ENCODE data around the gene POLR1C. TPM values are rescaled to one million over a fixed set of nuclear protein-coding genes. Genes with fewer than 3 reads are reported as not detected.
A peak's percentile ranks its signal among the peaks of the same experiment; 100 is the strongest.
"Not testable (repeated sequence)": the region's sequence is repeated elsewhere in the genome, so short reads cannot be mapped to it uniquely, and the experiment has no call there.

POLR1C gene
- polyA plus RNA-seq, 4 donors = 33.9 to 43.6 (median 39.4) TPM

- DNase-seq (ENCODE audit: low read depth in 4 of 4, low spot score in 2 of 4) = no peak
Measured at GRCh38 chr6:43508481-43509141, 8.3 kb upstream of the POLR1C start.

- DNase-seq (ENCODE audit: low read depth in 4 of 4, low spot score in 2 of 4) = no peak
Measured at GRCh38 chr6:43509142-43509983, 7.5 kb upstream of the POLR1C start.

DNA sequence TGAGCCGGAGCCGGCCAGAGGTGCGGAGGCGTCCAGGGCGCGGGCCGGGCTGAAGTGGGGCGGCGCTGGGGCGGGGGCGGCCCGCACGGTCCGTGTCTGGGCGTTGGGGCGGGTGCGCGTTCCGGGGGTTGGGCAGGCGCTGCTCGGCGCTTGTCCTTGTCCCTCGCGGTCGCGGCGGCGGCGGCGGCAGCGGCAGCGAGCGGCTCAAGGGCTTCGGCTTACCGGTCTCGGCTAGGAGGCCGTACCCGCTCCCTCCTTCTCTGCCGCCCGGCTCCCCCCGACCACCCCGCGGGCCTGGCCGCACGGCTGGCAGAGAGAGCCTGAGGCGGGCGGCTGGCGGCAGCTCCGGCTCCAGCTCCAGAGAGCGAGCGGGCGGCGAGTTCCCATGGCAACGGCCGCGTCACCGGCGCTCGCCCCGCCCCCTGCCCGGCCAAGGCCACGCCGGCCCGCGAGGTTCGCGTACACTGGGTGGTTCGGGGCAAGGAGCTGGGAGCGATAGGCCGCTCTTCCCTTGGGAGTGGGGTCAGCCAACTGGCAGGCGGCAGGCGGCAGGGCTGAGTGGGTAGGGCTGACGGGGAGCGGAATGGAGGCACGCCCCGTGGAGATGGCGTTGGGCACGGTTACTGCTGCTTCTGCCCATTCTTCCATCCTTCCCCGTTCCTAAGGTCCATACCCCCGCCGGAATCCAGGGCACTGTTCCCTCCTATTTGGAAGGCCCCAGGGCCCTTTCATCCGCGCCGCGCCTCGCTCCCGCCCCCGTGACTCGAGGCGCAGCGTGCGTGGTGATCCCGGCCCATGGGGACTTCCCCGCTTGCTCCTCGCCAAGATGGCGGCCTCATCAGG is 6.7 kb upstream of the POLR1C start, which contains the start of gene LRRC73:
LRRC73 (minus strand) TSS at position 363 of the 843 bp plus-strand sequence. CDS start 561 bp downstream, outside the sequence.
- DNase-seq (ENCODE audit: low read depth in 4 of 4, low spot score in 2 of 4) = peak in 2 of 4 donors; percentile 42 to 60

DNA sequence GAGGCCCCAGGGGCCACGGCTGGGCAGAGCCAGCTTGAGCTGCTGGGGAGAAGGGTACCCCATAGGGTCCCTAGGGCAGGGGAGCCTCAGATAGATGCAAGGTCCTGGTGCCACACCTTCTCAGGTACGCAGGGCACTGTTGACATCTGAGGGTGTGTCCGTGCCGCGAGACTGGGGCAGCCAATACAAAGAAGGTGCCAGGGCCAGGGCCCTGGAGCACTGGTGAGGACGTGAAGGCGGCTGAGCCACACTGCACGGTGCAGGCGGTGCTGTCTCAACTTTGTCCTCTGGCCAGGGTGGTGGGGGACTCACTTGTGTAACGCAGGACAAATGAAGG is 6.1 kb upstream of the POLR1C start:
- DNase-seq (ENCODE audit: low read depth in 4 of 4, low spot score in 2 of 4) = no peak

GRCh38 chr6:43511824-43512415 is 5.0 kb upstream of the POLR1C start:
- DNase-seq (ENCODE audit: low read depth in 4 of 4, low spot score in 2 of 4) = no peak

DNA sequence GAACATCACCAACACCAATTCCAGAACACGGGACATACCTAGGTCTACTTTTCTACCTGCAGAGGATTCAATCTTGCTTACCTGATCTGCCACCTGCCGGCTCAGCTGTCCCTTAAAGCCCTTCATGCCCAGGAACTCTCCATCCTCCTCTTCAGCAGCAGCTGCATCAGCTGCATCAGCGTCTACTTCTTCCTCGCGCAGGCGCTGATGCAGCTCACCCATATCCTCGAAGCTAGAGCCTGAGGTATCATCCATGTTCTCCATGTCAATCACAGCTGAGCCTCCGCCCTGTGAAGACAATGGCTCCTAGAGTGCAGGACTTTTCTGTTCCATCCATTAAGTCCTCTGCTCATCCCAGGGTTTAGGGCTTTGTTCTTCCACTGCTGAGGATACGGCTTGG is 1.1 kb upstream of the POLR1C start:
- DNase-seq (ENCODE audit: low read depth in 4 of 4, low spot score in 2 of 4) = no peak

DNA sequence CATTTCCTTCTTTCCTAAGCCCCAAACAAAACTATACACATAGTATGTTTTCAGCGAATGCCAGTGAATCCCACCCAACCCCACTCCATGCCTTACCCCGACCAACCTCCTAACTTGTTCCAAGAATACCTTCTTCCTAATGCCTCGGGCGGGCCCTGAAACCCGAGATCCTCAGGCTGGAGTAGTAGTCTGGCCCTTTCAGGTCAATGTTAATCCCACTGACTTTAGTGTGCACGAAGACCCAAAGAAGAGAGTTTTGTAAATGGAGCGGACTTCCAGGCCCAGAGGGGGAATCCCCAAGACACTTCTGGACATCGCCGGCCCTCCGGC is 557 bp upstream of the POLR1C start:
- DNase-seq (ENCODE audit: low read depth in 4 of 4, low spot score in 2 of 4) = no peak

DNA sequence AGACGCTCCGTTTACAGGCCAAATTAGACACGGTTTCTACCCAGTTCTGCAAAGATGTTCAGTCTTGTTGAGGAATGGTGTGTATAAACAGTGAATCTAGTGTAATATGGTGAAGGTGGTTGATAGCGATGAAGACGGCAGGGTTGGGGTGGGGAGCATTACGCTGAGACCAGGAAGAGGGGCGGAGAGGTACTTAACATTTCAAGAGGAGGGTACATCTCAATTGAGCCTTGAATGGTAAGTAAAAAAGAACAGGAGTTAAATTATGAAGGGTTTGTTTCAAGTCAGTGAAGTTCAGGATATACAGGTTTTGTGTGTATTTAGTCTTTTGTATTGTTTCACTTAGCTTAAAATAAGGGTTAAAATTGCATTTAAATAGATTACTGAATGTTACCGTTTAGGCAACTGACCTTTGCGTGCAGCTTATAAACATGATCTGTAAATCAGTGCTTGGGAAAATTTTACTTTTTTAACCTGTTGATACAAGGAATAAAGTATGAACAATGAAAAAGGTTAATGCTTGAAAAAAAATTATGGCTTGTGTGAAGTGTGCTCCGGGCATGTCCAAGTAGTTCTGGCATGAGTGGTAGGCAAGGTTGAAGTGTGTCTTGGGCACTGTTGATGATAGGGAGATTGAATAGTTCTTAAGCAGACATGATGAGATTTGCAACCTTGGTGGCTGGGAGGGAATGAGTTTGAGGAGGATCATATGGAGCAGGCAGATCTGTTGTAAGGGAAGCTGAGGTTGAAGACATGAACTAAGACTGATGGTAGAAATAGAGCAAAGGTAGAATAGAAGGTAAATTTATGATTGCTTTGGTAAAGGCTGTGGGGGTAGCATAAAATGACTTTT is 842 bp downstream of the POLR1C start:
- DNase-seq (ENCODE audit: low read depth in 4 of 4, low spot score in 2 of 4) = no peak

- DNase-seq (ENCODE audit: low read depth in 4 of 4, low spot score in 2 of 4) = no peak
Measured at GRCh38 chr6:43520097-43520496, 3.2 kb downstream of the POLR1C start.

DNA sequence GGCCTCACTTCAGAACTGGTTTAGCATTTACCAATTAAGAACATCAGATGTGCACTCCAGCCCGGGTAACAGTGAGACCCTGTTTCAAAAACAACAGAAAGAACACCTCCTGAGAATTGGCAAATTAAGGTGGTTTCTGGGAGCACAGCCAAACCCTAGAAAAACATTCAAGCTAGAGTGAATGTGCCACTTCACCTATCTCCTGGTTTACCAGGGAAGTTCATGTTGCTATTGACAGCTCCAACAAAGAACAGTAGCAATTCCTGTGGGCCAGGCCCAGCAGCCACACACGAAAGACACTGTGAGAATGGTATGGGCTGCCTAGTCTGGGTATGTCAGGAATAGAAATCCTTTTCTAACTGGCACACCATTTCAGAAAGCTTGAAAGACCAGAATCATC is 4.9 kb downstream of the POLR1C start:
- DNase-seq (ENCODE audit: low read depth in 4 of 4, low spot score in 2 of 4) = no peak

DNA sequence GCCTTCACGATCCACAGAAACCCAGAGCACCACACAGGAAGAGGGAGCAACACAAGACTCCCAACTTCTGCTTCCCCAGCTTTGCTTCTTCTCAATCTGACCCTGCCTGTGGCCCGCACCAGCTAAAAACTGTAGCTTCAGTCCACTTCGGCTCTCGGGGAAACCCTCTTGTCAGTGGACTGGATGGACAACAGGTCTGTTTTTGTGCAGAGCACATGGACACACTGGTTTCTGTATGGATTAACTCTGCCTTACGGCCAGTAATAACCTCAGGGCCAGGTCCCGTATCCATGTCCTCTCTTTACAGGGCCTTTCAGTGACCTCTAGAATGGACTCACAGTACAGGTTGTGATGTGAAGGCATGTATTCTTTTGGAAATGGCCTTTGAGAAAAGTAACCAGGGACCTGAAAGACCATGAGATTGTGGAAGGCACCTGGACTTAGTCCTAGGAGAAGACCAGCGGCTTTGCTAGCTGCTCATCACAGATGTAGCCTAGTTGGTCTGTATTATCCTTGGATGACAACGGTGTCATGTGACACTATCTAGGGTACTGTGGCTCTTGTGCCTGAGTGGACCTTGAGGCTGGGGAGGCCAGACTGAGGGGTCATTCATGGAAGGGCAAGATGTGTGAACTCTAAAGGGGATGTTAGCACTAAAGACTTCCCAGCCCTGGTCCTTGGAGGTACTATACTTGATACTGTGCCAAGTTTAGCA is 5.8 kb downstream of the POLR1C start:
- DNase-seq (ENCODE audit: low read depth in 4 of 4, low spot score in 2 of 4) = no peak

GRCh38 chr6:43523284-43523683 is 6.4 kb downstream of the POLR1C start:
- DNase-seq (ENCODE audit: low read depth in 4 of 4, low spot score in 2 of 4) = no peak

DNA sequence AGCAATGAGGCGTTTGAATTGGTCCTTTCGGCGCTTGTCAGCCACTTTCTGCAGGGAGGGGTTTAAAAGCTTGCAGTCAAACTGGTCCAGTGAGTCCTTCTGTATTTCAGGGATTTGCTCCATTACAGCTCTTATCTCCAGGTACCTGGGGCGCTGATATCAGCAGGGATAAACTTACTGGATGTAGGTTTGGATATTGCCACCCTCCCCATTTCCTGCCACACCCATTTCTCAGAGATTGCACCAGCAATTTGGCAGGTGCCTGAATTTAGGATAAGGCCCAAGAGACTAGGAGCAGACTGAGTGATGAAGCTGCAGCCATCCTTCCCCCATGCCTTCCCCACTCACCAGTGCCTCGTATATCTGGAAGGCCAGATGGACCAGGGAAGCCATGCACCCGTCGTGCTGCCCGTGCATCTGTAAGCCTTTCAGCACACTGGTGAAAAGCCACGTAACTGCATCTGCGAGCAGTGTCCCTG is 7.6 kb downstream of the POLR1C start:
- DNase-seq (ENCODE audit: low read depth in 4 of 4, low spot score in 2 of 4) = no peak

DNA sequence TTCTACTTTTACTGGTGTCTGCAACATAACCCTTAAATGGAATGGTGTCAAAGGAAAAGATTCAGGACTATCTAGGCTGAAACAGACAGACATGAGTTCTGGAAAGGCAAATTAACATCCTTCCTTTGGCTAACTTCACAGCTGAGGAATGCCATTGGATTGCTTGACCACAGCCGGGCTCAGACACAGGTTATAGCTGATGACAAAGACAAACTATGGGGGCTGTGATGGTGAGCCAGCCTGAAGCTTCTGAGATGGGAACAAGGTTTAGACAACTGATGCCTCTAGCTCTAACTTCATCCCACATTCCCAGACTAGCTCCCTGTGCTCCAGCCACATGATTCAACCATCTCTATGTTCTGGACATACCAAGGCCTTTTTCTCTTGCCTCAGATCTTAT is 15.3 kb downstream of the POLR1C start:
- DNase-seq (ENCODE audit: low read depth in 4 of 4, low spot score in 2 of 4) = no peak

DNA sequence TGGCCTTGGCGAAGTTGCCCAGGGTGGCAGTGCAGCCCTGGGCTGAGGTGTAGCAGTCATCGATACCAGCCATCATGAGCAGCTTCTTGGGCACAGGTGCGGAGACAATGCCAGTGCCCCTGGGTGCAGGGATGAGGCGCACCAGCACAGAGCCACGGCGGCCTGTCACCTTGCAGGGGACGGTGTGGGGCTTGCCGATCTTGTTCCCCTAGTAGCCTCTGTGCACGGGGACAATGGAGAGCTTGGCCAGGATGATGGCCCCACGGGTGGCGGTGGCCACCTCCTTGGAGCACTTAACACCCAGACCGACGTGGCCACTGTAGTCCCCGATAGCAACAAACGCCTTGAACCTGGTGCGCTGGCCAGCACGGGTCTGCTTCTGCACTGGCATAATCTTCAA is 22.1 kb downstream of the POLR1C start:
- not testable (repeated sequence) for DNase-seq (ENCODE audit: low read depth in 4 of 4, low spot score in 2 of 4)

- DNase-seq (ENCODE audit: low read depth in 4 of 4, low spot score in 2 of 4) = not testable (repeated sequence)
Measured at GRCh38 chr6:43539409-43539808, 22.5 kb downstream of the POLR1C start.

- no peak for DNase-seq (ENCODE audit: low read depth in 4 of 4, low spot score in 2 of 4)
Measured at GRCh38 chr6:43540507-43540906, 23.6 kb downstream of the POLR1C start.

DNA sequence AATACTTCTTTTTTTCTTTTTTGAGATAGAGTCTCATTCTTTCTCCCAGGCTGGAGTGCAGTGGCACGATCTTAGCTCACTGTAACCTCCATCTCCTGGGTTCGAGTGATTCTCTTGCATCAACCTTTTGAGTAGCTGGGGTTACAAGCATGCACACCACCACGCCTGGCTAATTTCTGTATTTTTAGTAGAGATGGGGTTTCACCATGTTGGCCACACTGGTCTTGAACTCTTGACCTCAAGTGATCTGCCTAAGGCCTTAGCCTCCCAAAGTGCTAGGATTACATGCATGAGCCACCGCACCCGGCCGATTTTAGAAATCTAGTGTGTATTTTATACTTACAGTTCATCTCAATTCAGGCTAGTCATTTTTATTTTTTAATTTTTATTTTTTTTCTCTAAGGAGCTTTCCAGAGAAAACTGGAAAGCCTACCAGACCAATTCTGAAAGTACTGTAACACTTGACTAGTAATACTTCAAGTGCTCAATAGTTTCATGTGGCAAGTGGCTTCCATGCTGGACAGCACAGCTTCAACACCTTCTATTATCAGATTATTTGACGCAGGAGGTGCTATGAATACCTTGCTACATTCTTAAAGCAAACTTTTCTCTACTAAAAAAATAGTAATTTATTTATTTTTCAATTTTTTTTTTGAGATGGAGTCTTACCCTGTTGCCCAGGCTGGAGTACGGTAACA is 25.0 kb downstream of the POLR1C start:
- DNase-seq (ENCODE audit: low read depth in 4 of 4, low spot score in 2 of 4) = no peak

DNA sequence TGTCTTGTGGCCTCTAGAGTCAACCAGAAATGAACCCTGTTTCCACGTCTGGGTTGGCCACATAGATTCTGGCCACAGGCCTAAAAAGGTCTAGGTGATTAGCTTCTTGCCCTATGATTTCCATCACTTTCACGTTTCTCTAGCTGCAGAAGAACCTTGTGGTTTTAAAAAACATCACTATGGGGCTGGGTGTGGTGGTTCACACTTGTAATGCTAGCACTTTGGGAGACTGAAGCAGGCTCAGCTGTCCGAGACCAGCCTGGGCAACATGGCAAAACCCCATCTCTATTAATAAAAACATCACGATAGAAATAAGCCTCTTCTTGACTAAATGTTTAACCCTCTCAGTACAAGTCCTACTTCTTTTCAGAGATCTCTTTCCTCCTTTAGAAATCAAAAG is 27.6 kb downstream of the POLR1C start:
- no peak for DNase-seq (ENCODE audit: low read depth in 4 of 4, low spot score in 2 of 4)

Data from left renal cortex interstitium (tissue), 4 donors.